Subcutaneous abdominal adipose tissue (tissue), 5 donors: ENCODE results near the gene FBXO15.

ENCODE experiments used
- H3K27ac ChIP-seq: one replicate; pipeline ENCODE4 v1.7.0; 2013; ENCODE audit warnings: low read depth, mild to moderate bottlenecking, inconsistent platforms, low read length, moderate library complexity
- H3K27me3 ChIP-seq, 5 donors: one replicate each; pipeline ENCODE4 v1.7.0; 2013; ENCODE audit warnings: low read length in 5 of 5, inconsistent platforms in 1 of 5; ENCODE audit not compliant: control insufficient read depth in 5 of 5, insufficient read depth in 4 of 5
- H3K36me3 ChIP-seq, 5 donors: one replicate each; pipeline ENCODE4 v1.7.0; 2013; ENCODE audit warnings: low read length in 5 of 5; ENCODE audit not compliant: control insufficient read depth in 5 of 5, insufficient read depth in 5 of 5
- H3K4me1 ChIP-seq, 5 donors: one replicate each; pipeline ENCODE4 v1.7.0; 2013; ENCODE audit warnings: low read length in 5 of 5, mild to moderate bottlenecking in 3 of 5, moderate library complexity in 1 of 5; ENCODE audit not compliant: control insufficient read depth in 5 of 5, insufficient read depth in 5 of 5
- H3K4me3 ChIP-seq, 5 donors: one replicate each; pipeline ENCODE4 v1.7.0; 2013; ENCODE audit warnings: low read length in 5 of 5, low read depth in 1 of 5
- H3K9ac ChIP-seq, 5 donors: one replicate each; pipeline ENCODE4 v1.7.0; 2013; ENCODE audit warnings: low read length in 5 of 5, mild to moderate bottlenecking in 4 of 5, moderate library complexity in 3 of 5
- H3K9me3 ChIP-seq, 5 donors: one replicate each; pipeline ENCODE4 v1.7.0; 2013; ENCODE audit warnings: low read length in 5 of 5; ENCODE audit not compliant: control insufficient read depth in 5 of 5
- donor health status: healthy.
- donor health status: healthy.
- donor health status: healthy.
- donor health status: healthy.
- donor health status: healthy.

FBXO15 gene

GRCh38 chr18:74182335-74182734, 34.7 kb upstream of the FBXO15 start:
- peaks cover 0 to 6% (median 0%) of the 10 kb centered on the region in 5 donors for H3K9me3 ChIP-seq
- H3K9ac ChIP-seq, result no peak overlapping the region
- H3K36me3 ChIP-seq, result no peaks in the 10 kb centered on the region
- H3K27ac ChIP-seq, result no peak overlapping the region
- H3K27me3 ChIP-seq, result peaks cover 0 to 7% (median 0%) of the 10 kb centered on the region in 5 donors
- H3K4me3 ChIP-seq, result no peak overlapping the region
- H3K4me1 ChIP-seq, result no peaks in the 10 kb centered on the region

DNA sequence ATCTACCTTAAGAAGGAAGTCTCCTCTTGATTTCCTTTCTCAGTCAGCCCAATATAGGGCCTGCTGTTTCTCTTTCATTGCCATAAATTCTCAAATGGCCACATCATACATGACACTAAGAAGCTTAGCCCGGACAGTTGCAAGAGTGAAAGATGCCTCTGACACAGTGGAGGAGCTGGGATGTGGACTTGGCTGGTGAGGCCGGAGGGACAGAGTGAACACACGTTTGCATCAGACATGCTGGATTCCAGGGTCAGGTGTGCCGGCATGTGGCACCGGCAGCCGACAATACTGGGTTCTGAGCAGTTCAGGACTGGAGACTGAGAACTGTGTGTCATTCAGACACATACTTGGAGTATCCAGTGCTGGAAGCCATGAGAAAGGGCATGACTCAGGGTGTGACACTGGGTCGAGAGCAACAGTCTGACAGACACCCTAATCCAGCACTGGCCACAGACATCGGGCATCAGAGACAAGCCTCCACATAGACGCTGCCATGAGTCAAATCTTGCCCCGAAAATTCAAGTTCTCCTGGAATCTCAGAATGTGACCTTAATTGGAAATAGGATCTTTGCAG, 32.1 kb upstream of the FBXO15 start:
- H3K4me3 ChIP-seq, result no peak overlapping the region
- H3K4me1 ChIP-seq, result no peaks in the 10 kb centered on the region
- H3K9ac ChIP-seq, result no peak overlapping the region
- H3K9me3 ChIP-seq, result peaks cover 0 to 6% (median 0%) of the 10 kb centered on the region in 5 donors
- peaks cover 5 to 12% (median 7%) of the 10 kb centered on the region in 5 donors for H3K27me3 ChIP-seq
- no peak overlapping the region for H3K27ac ChIP-seq
- H3K36me3 ChIP-seq, result no peaks in the 10 kb centered on the region

GRCh38 chr18:74178884-74179283, 31.2 kb upstream of the FBXO15 start:
- no peaks in the 10 kb centered on the region for H3K36me3 ChIP-seq
- H3K9me3 ChIP-seq, result peaks cover 0 to 6% (median 0%) of the 10 kb centered on the region in 5 donors
- H3K4me1 ChIP-seq, result no peaks in the 10 kb centered on the region
- H3K9ac ChIP-seq, result no peak overlapping the region
- H3K27me3 ChIP-seq, result peaks cover 5 to 12% (median 7%) of the 10 kb centered on the region in 5 donors
- no peak overlapping the region for H3K4me3 ChIP-seq
- no peak overlapping the region for H3K27ac ChIP-seq

DNA sequence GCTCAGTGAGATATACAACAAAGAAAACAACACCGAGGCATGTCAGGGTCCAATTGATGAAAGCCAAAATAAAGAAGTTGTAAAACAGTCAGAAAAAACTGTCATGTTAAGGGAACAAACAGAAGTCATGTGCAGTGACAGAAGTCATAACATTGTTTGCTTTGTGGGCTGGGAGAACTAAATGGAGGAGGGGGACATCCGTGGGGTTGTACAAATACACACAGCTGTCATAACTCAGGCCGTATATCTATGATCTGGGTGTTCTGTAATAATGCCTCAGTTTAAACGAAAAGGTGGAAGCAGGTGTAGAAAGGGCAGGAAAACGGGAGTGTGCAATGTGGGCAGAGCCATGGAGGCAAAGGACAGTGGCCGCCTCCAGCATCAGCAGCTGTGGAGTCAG, 28.0 kb upstream of the FBXO15 start:
- Histone ChIP-seq H3K4me3 (no peak overlapping the region), H3K27me3 (peaks cover 7 to 14% (median 11%) of the 10 kb centered on the region in 5 donors), H3K27ac (no peak overlapping the region), H3K4me1 (peaks cover 0 to 7% (median 0%) of the 10 kb centered on the region in 5 donors), H3K9me3 (peaks cover 0 to 6% (median 0%) of the 10 kb centered on the region in 5 donors), H3K36me3 (no peaks in the 10 kb centered on the region), H3K9ac (no peak overlapping the region)

- H3K27ac ChIP-seq, result no peak overlapping the region
- H3K4me1 ChIP-seq, result peaks cover 0 to 7% (median 0%) of the 10 kb centered on the region in 5 donors
- H3K9me3 ChIP-seq, result no peaks in the 10 kb centered on the region
- no peaks in the 10 kb centered on the region for H3K36me3 ChIP-seq
- no peak overlapping the region for H3K9ac ChIP-seq
- H3K27me3 ChIP-seq, result peaks cover 8 to 15% (median 14%) of the 10 kb centered on the region in 5 donors
- H3K4me3 ChIP-seq, result no peak overlapping the region
Measured at GRCh38 chr18:74173434-74173750, 25.8 kb upstream of the FBXO15 start.

- Histone ChIP-seq H3K27me3 (peaks cover 8 to 15% (median 14%) of the 10 kb centered on the region in 5 donors), H3K36me3 (no peaks in the 10 kb centered on the region), H3K4me3 (peak overlapping the region in 2 of 5 donors; percentile 43 to 48), H3K27ac (no peak overlapping the region), H3K4me1 (peaks cover 0 to 7% (median 0%) of the 10 kb centered on the region in 5 donors), H3K9ac (no peak overlapping the region), H3K9me3 (no peaks in the 10 kb centered on the region)
Measured at GRCh38 chr18:74172697-74173433, 25.2 kb upstream of the FBXO15 start.

DNA sequence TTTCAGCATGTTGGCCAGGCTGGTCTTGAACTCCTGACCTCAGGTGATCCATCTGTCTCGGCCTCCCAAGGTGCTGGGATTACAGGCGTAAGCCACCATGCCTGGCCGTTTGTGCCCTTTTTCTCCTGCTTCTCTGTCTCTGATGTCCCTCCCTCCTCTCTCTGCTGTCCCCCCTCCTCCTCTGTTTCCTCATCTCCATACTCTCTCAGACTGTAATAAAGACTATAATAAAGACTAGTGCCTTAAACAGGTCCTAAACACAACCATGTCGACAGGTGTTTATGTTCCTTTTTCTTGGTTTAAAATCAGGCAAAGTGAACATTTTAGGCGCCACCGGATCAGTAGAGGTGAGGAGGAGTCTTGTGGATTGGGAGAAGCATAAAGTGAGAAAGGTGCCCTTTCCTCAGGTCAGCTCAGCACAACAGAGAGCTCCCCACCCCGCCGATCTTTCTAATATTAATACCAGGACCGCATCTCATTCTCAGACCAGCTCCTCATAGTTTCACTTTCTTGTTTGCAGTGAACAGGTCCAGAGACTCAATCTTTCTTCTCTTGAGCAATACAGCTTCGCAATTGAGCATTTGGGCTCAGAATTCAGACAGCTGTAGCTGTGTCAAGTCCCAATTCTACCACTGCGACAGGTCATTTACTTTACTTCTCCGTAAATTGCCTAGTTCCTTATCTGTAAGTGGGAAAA, 24.4 kb upstream of the FBXO15 start:
- H3K9me3 ChIP-seq, result no peaks in the 10 kb centered on the region
- peaks cover 4 to 15% (median 12%) of the 10 kb centered on the region in 5 donors for H3K27me3 ChIP-seq
- peak overlapping the region; percentile 3 to 48 (median 26) for H3K4me3 ChIP-seq
- H3K36me3 ChIP-seq, result no peaks in the 10 kb centered on the region
- peaks cover 0 to 7% (median 0%) of the 10 kb centered on the region in 5 donors for H3K4me1 ChIP-seq
- H3K27ac ChIP-seq, result no peak overlapping the region
- H3K9ac ChIP-seq, result peak overlapping the region in 1 of 5 donors; percentile 4

DNA sequence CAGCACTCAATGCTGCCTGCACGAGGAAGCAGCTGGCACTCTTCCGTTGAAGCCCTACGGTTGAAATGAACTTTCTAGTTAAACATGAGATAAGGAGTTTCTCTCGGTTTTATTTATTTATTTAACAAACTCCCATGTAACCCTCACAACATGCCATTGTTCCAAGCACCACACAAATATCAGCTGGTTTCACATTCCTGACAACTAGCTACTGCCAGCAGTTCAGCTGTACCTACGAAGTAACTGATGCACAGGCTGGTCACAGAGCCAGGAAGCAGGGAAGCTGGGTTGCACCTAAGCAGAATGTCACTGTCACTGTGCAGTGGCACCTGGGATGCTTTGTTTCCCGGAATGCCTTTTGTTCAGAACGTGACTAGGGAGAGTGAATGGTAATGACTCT, 18.8 kb upstream of the FBXO15 start:
- peaks cover 0 to 12% (median 0%) of the 10 kb centered on the region in 5 donors for H3K4me1 ChIP-seq
- no peak overlapping the region for H3K9ac ChIP-seq
- H3K27ac ChIP-seq, result no peak overlapping the region
- H3K9me3 ChIP-seq, result no peaks in the 10 kb centered on the region
- H3K27me3 ChIP-seq, result peaks cover 0 to 4% (median 2%) of the 10 kb centered on the region in 5 donors
- peaks cover 0 to 10% (median 2%) of the 10 kb centered on the region in 5 donors for H3K36me3 ChIP-seq
- no peak overlapping the region for H3K4me3 ChIP-seq

DNA sequence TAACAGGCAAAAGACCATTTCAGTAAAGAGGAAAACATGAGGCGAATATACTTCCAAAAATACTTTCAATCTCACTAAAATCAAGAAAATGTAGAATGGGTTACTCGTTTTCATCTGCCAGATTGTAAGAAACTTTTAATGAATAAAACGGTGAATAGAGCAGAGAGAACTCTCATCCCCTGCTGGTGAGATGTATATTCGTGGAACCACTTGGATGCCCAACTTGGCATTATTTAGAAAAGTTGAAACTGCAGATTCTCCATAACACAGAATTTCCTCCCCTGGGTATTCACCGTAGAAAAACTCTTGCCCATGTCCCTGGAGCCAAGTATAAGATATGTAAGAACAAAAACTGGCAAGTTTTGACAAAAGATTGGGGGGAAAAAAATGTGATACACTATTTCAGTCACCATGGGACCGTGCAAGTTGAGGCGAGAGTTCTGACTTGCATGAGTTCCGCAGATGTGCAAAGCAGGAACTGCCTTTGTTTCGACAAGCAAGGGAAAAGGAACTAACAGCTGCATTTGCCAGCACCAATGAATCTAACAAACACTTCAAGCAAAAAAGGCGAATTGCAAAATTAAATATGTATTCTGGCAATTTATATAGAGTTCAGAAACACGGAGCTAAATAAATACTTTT, 15.5 kb upstream of the FBXO15 start:
- no peaks in the 10 kb centered on the region for H3K9me3 ChIP-seq
- H3K4me3 ChIP-seq, result peak overlapping the region in 1 of 5 donors; percentile 30
- H3K9ac ChIP-seq, result no peak overlapping the region
- no peak overlapping the region for H3K27ac ChIP-seq
- no peaks in the 10 kb centered on the region for H3K27me3 ChIP-seq
- peaks cover 0 to 12% (median 0%) of the 10 kb centered on the region in 5 donors for H3K4me1 ChIP-seq
- H3K36me3 ChIP-seq, result peaks cover 14 to 39% (median 27%) of the 10 kb centered on the region in 5 donors
